ENCODE measurements around the gene PSMD11. TPM values are rescaled to one million over a fixed set of nuclear protein-coding genes. Genes with fewer than 3 reads are reported as not detected.

PSMD11 gene
- total and polyA plus RNA-seq, 2 of the 13 experiments (the other 11 are each of a cell fraction or from before 2014, with no cell fraction given) = 69.8 to 152 TPM

DNA sequence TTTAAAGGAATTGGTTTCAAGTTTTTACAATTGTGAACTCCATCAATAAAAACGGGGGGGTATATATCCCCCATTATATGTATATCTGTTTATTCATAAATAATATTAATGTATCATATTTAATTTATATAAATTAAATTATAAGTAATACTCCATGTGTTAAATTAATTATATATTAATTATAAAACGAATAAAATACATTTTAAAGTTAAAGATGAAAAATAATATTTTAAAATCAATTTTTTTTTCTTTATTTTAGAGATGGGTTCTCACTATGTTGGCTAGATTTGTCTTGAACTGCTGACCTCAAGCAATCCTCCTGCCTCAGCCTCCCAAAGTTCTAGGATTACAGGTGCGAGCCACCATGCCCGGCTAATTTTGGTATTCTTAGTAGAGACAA is 17.4 kb upstream of the PSMD11 start:
- no peak for DNase-seq (ENCODE audit: low spot score)

More for the DNA sequence above, 17.4 kb upstream of the PSMD11 start:
- TF ChIP-seq NRL (CRISPR knock-in tag; IDR thresholded peaks at IDR 0.05; ENCODE audit: borderline replicate concordance) = no peak
- TF ChIP-seq TARDBP (CRISPR knock-in tag; IDR thresholded peaks at IDR 0.05) = no peak
- no peak for TF ChIP-seq EZH2 (conservative IDR thresholded peaks at IDR 0.05; ENCODE audit: low read depth, low read length)
- TF ChIP-seq ZNF251 (CRISPR knock-in tag; IDR thresholded peaks at IDR 0.05) = no peak
- no peak for TF ChIP-seq ZNF777 (CRISPR knock-in tag; IDR thresholded peaks at IDR 0.05)
- TF ChIP-seq, protein P1, sequence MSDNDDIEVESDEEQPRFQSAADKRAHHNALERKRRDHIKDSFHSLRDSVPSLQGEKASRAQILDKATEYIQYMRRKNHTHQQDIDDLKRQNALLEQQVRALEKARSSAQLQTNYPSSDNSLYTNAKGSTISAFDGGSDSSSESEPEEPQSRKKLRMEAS (IDR thresholded peaks at IDR 0.05) = no peak
- no peak for TF ChIP-seq ESRRA (CRISPR knock-in tag; IDR thresholded peaks at IDR 0.05; ENCODE audit: low read depth)
- no peak for TF ChIP-seq ZNF543 (CRISPR knock-in tag; IDR thresholded peaks at IDR 0.05)
- TF ChIP-seq ZNF20 (CRISPR knock-in tag; IDR thresholded peaks at IDR 0.05) = no peak
- TF ChIP-seq MTF1 (CRISPR knock-in tag; IDR thresholded peaks at IDR 0.05) = no peak
- TF ChIP-seq ZNF670 (CRISPR knock-in tag; IDR thresholded peaks at IDR 0.05; ENCODE audit: borderline replicate concordance) = no peak
- no peak for TF ChIP-seq ZNF468 (CRISPR knock-in tag; IDR thresholded peaks at IDR 0.05)
- TF ChIP-seq KDM5B (CRISPR knock-in tag; IDR thresholded peaks at IDR 0.05; ENCODE audit: borderline replicate concordance) = no peak
- TF ChIP-seq ZNF207 (IDR thresholded peaks at IDR 0.05; ENCODE audit: borderline replicate concordance) = no peak
- no peak for TF ChIP-seq KLF15 (CRISPR knock-in tag; IDR thresholded peaks at IDR 0.05; ENCODE audit: borderline replicate concordance)
- TF ChIP-seq SMAD3 (CRISPR knock-in tag; IDR thresholded peaks at IDR 0.05) = no peak
- TF ChIP-seq, protein P2, sequence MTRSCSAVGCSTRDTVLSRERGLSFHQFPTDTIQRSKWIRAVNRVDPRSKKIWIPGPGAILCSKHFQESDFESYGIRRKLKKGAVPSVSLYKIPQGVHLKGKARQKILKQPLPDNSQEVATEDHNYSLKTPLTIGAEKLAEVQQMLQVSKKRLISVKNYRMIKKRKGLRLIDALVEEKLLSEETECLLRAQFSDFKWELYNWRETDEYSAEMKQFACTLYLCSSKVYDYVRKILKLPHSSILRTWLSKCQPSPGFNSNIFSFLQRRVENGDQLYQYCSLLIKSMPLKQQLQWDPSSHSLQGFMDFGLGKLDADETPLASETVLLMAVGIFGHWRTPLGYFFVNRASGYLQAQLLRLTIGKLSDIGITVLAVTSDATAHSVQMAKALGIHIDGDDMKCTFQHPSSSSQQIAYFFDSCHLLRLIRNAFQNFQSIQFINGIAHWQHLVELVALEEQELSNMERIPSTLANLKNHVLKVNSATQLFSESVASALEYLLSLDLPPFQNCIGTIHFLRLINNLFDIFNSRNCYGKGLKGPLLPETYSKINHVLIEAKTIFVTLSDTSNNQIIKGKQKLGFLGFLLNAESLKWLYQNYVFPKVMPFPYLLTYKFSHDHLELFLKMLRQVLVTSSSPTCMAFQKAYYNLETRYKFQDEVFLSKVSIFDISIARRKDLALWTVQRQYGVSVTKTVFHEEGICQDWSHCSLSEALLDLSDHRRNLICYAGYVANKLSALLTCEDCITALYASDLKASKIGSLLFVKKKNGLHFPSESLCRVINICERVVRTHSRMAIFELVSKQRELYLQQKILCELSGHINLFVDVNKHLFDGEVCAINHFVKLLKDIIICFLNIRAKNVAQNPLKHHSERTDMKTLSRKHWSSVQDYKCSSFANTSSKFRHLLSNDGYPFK (CRISPR knock-in tag; IDR thresholded peaks at IDR 0.05; ENCODE audit: borderline replicate concordance) = no peak
- no peak for TF ChIP-seq ZNF484 (CRISPR knock-in tag; IDR thresholded peaks at IDR 0.05; ENCODE audit: borderline replicate concordance, low read depth)
- no peak for TF ChIP-seq ZNF264 (CRISPR knock-in tag; IDR thresholded peaks at IDR 0.05)
- no peak overlapping the region for H2AFZ ChIP-seq (ENCODE audit: low read length)
- H3K9ac ChIP-seq (ENCODE audit: insufficient read depth, low read depth, low read length) = no peak overlapping the region
- no peaks in the 10 kb centered on the region for H3K36me3 ChIP-seq (replicated peaks in 1 of 2; ENCODE audit: control insufficient read depth in 1 of 2, insufficient read depth in 2 of 2, low read length in 2 of 2)
- FAIRE-seq = no peak
- H3K79me2 ChIP-seq (ENCODE audit: insufficient read depth, low read length) = no peaks in the 10 kb centered on the region
- ATAC-seq = no peak
- ChIA-PET CTCF (ENCODE audit: low intra/inter-chr PET ratio, low total read pairs) (no interaction called here), POLR2A (no interaction called here)
- BruUV-seq (replicated peaks) = no TSS peak
- H3K4me2 ChIP-seq (ENCODE audit: low read depth, low read length) = no peak overlapping the region
- WGBS (ENCODE audit: low lambda C conversion rate) = 50% methylated on average over 4 of the region's 4 CpGs
- H3K27ac ChIP-seq (ENCODE audit: extremely low read length, insufficient read depth, low read length) = no peak overlapping the region
- intact Hi-C loops (cut with micrococcal nuclease; ENCODE audit: unreplicated experiment) = no loop called here
- peaks cover 17% of the 10 kb centered on the region for H3K9me3 ChIP-seq (ENCODE audit: low read length)
- no peaks in the 10 kb centered on the region for H3K27me3 ChIP-seq (ENCODE audit: control insufficient read depth in 1 of 2, insufficient read depth in 2 of 2, low read length in 2 of 2)
- H4K20me1 ChIP-seq (ENCODE audit: insufficient read depth, low read length) = no peaks in the 10 kb centered on the region
- no peak overlapping the region for H3K4me3 ChIP-seq (replicated peaks in 1 of 3; ENCODE audit: insufficient read depth in 1 of 3, low read depth in 2 of 3, low read length in 3 of 3)
- in situ Hi-C loops (cut with HindIII; ENCODE audit: extremely low pct_ligation_motif_present, low pct_unique_long_range_greater_than_20kb) = no loop called here
- peaks cover 5% of the 10 kb centered on the region; the same call in 1 of the 2 replicates for H3K4me1 ChIP-seq (ENCODE audit: insufficient read depth, low read length)
